Measurements from ENCODE around the gene AKIRIN2.

GRCh38 chr6:87661016-87661415 lies 41.0 kb downstream of the AKIRIN2 start:
- no peak for TF ChIP-seq CTCF (IDR thresholded peaks at IDR 0.05; ENCODE audit: poor library complexity)
- TF ChIP-seq EZH2 (IDR thresholded peaks at IDR 0.05; ENCODE audit: borderline replicate concordance): no peak
